Measurements from ENCODE around the gene KMT2E.
"Not testable (repeated sequence)": the region's sequence is repeated elsewhere in the genome, so short reads cannot be mapped to it uniquely, and the experiment has no call there.

KMT2E gene

GRCh38 chr7:105003275-105003674 is 10.7 kb upstream of the KMT2E start:
- no peak for DNase-seq
- Histone ChIP-seq H3K27ac (no peak overlapping the region), H3K27me3 (ENCODE audit: insufficient read depth, low read depth, severe bottlenecking) (no peaks in the 10 kb centered on the region), H3K36me3 (peaks cover 35% of the 10 kb centered on the region), H3K4me3 (ENCODE audit: low read depth, low read length) (no peak overlapping the region), H3K9me3 (ENCODE audit: severe bottlenecking) (no peaks in the 10 kb centered on the region)
- TF ChIP-seq CTCF (IDR thresholded peaks at IDR 0.05; ENCODE audit: low read depth, low read length): no peak

- no peak for DNase-seq
- Histone ChIP-seq H3K9me3 (ENCODE audit: severe bottlenecking) (no peaks in the 10 kb centered on the region), H3K27me3 (ENCODE audit: insufficient read depth, low read depth, severe bottlenecking) (no peaks in the 10 kb centered on the region), H3K27ac (no peak overlapping the region), H3K36me3 (peaks cover 42% of the 10 kb centered on the region), H3K4me3 (ENCODE audit: low read depth, low read length) (no peak overlapping the region)
- no peak for TF ChIP-seq CTCF (IDR thresholded peaks at IDR 0.05; ENCODE audit: low read depth, low read length)
Observed at GRCh38 chr7:105003872-105004510, 10.0 kb upstream of the KMT2E start.

GRCh38 chr7:105005006-105005405 is 9.0 kb upstream of the KMT2E start:
- not testable (repeated sequence) for H3K27ac ChIP-seq; H3K27me3 ChIP-seq (ENCODE audit: insufficient read depth, low read depth, severe bottlenecking); DNase-seq; H3K4me3 ChIP-seq (ENCODE audit: low read depth, low read length); H3K9me3 ChIP-seq (ENCODE audit: severe bottlenecking)
- peaks cover 47% of the 10 kb centered on the region for H3K36me3 ChIP-seq

GRCh38 chr7:105005486-105005885 is 8.5 kb upstream of the KMT2E start:
- not testable (repeated sequence) for H3K27ac ChIP-seq; DNase-seq; H3K27me3 ChIP-seq (ENCODE audit: insufficient read depth, low read depth, severe bottlenecking); H3K9me3 ChIP-seq (ENCODE audit: severe bottlenecking); H3K4me3 ChIP-seq (ENCODE audit: low read depth, low read length)
- peaks cover 51% of the 10 kb centered on the region for H3K36me3 ChIP-seq

- Histone ChIP-seq H3K27me3 (ENCODE audit: insufficient read depth, low read depth, severe bottlenecking) (no peaks in the 10 kb centered on the region), H3K9me3 (ENCODE audit: severe bottlenecking) (no peaks in the 10 kb centered on the region), H3K4me3 (ENCODE audit: low read depth, low read length) (no peak overlapping the region), H3K36me3 (peaks cover 55% of the 10 kb centered on the region), H3K27ac (no peak overlapping the region)
- no peak for DNase-seq
- no peak for TF ChIP-seq CTCF (IDR thresholded peaks at IDR 0.05; ENCODE audit: low read depth, low read length)
Observed at GRCh38 chr7:105006367-105007136, 7.5 kb upstream of the KMT2E start.

GRCh38 chr7:105007298-105007697 is 6.7 kb upstream of the KMT2E start:
- DNase-seq: no peak
- Histone ChIP-seq H3K36me3 (peaks cover 59% of the 10 kb centered on the region), H3K4me3 (ENCODE audit: low read depth, low read length) (no peak overlapping the region), H3K9me3 (ENCODE audit: severe bottlenecking) (no peaks in the 10 kb centered on the region), H3K27me3 (ENCODE audit: insufficient read depth, low read depth, severe bottlenecking) (no peaks in the 10 kb centered on the region), H3K27ac (no peak overlapping the region)
- no peak for TF ChIP-seq CTCF (IDR thresholded peaks at IDR 0.05; ENCODE audit: low read depth, low read length)
